Transverse colon (tissue), 3 donors: ENCODE results near the gene DDIT3.

Experiments used
- CTCF ChIP-seq, 5 experiments: fragments of 200-600 bp in 3 of 5; fragments of 450-650 bp in 2 of 5; sonication (generic) in 3 of 5; IDR thresholded peaks; 1 replicate in 2 of 5; 2 replicates in 3 of 5; pipeline ENCODE4 v1.5.1; 2016 to 2017; ENCODE audit warnings: antibody characterized with exemption in 5 of 5, inconsistent platforms in 3 of 5, mild to moderate bottlenecking in 2 of 5, moderate library complexity in 1 of 5
- EP300 ChIP-seq: sonication (generic); formaldehyde crosslinking; IDR thresholded peaks from one replicate; pipeline ENCODE4 v1.6.1; 2017; ENCODE audit warnings: antibody characterized with exemption, low read depth
- POLR2A ChIP-seq: fragments of 450-650 bp; IDR thresholded peaks from one replicate; pipeline ENCODE4 v1.6.1; 2016; ENCODE audit warnings: antibody characterized with exemption, mild to moderate bottlenecking, moderate library complexity

GRCh38 chr12:57512665-57513064 is 7.6 kb downstream of the DDIT3 start:
- no peak for TF ChIP-seq CTCF (IDR thresholded peaks at IDR 0.05)
- no peak for TF ChIP-seq EP300
- TF ChIP-seq POLR2A = no peak
